Loucy (cell line): ENCODE results near the gene BTBD9.

Source experiments
- CTCF ChIP-seq: fragments of 200-600 bp; sonication (generic); conservative IDR thresholded peaks from 2 replicates; pipeline ENCODE4 v1.5.1; 2014; ENCODE audit warnings: mild to moderate bottlenecking, antibody characterized with exemption, low read length
- EZH2phosphoT487 ChIP-seq: fragments of 200-600 bp; IDR thresholded peaks from 2 replicates; pipeline ENCODE4 v1.6.1; 2018; ENCODE audit warnings: antibody characterized with exemption, mild to moderate bottlenecking, moderate library complexity, borderline replicate concordance

- TF ChIP-seq CTCF (no peak), EZH2phosphoT487 (no peak)
Measured at GRCh38 chr6:38524436-38525145, 115.1 kb downstream of the BTBD9 start.
